Stimulated activated naive CD4-positive, alpha-beta T cell (primary cell): ENCODE data around the gene ZSWIM9.

Source experiments
- DNase-seq, 6 experiments: peaks; one replicate each; lab custom pipeline; 2025; lab: John Stamatoyannopoulos, UW

Gene ZSWIM9

GRCh38 chr19:48169939-48170803 is at the start of gene ZSWIM9, which contains the start of gene LIG1:
Gene ZSWIM9 (plus strand): TSS chr19:48170680. CDS start chr19:48171803, 1,123 bp downstream.
Gene LIG1 (minus strand): TSS chr19:48170344. CDS start chr19:48165566, 4,778 bp downstream.
- peak; percentile 81 to 98 (median 93) for DNase-seq

- no peak for DNase-seq
Measured at GRCh38 chr19:48121066-48121465, 49.4 kb upstream of the ZSWIM9 start.

- DNase-seq = no peak
Measured at GRCh38 chr19:48121909-48122371, 48.5 kb upstream of the ZSWIM9 start.

GRCh38 chr19:48122421-48122820 is 48.1 kb upstream of the ZSWIM9 start:
- DNase-seq = no peak

- no peak for DNase-seq
Measured at GRCh38 chr19:48123907-48124651, 46.4 kb upstream of the ZSWIM9 start.

GRCh38 chr19:48127561-48127960 is 42.9 kb upstream of the ZSWIM9 start:
- DNase-seq = no peak

GRCh38 chr19:48133094-48133493 is 37.4 kb upstream of the ZSWIM9 start:
- DNase-seq = no peak

GRCh38 chr19:48135411-48135810 is 35.1 kb upstream of the ZSWIM9 start:
- no peak for DNase-seq

GRCh38 chr19:48136547-48136946 is 33.9 kb upstream of the ZSWIM9 start:
- no peak for DNase-seq

- no peak for DNase-seq
Measured at GRCh38 chr19:48137411-48137810, 33.1 kb upstream of the ZSWIM9 start.

- DNase-seq = no peak
Measured at GRCh38 chr19:48139053-48139452, 31.4 kb upstream of the ZSWIM9 start.

- DNase-seq = no peak
Measured at GRCh38 chr19:48147597-48148175, 22.8 kb upstream of the ZSWIM9 start.

- no peak for DNase-seq
Measured at GRCh38 chr19:48148576-48148975, 21.9 kb upstream of the ZSWIM9 start.

GRCh38 chr19:48149430-48149829 is 21.1 kb upstream of the ZSWIM9 start:
- DNase-seq = no peak

- DNase-seq = peak; percentile 8 to 63 (median 54)
Measured at GRCh38 chr19:48152551-48152950, 17.9 kb upstream of the ZSWIM9 start.

- no peak for DNase-seq
Measured at GRCh38 chr19:48154003-48154402, 16.5 kb upstream of the ZSWIM9 start.

GRCh38 chr19:48158210-48158790 is 12.2 kb upstream of the ZSWIM9 start:
- no peak for DNase-seq

- no peak for DNase-seq
Measured at GRCh38 chr19:48168689-48169088, 1.8 kb upstream of the ZSWIM9 start.

- peak; percentile 82 to 97 (median 92) for DNase-seq
Measured at GRCh38 chr19:48169578-48169938, 922 bp upstream of the ZSWIM9 start.

GRCh38 chr19:48170817-48171347 is 402 bp downstream of the ZSWIM9 start:
- no peak for DNase-seq

- DNase-seq = no peak
Measured at GRCh38 chr19:48171710-48172109, 1.2 kb downstream of the ZSWIM9 start.
